Spleen (tissue), 11 donors: Measurements from ENCODE around the gene NUDT9. TPM values are rescaled to one million over a fixed set of nuclear protein-coding genes. Genes with fewer than 3 reads are reported as not detected.
A peak's percentile ranks its signal among the peaks of the same experiment; 100 is the strongest.
"Not testable (repeated sequence)": the region's sequence is repeated elsewhere in the genome, so short reads cannot be mapped to it uniquely, and the experiment has no call there.

Experiments
- DNase-seq: peaks from one replicate; pipeline ENCODE4 v3.0.0-alpha.2; 2020
- H3K27ac ChIP-seq, 8 donors: fragments of 200-600 bp; sonication (generic) in 7 of 8; 1 replicate in 4 of 8; 2 replicates in 4 of 8; pipeline versions ENCODE4 v1.5.0 to v1.8.0; 2016 to 2021; ENCODE audit warnings: inconsistent platforms in 4 of 8, mild to moderate bottlenecking in 4 of 8, moderate library complexity in 1 of 8
- H3K27me3 ChIP-seq, 7 donors: fragments of 200-600 bp; sonication (generic) in 6 of 7; replicated peaks in 1 of 7; 1 replicate in 4 of 7; 2 replicates in 3 of 7; pipeline versions ENCODE4 v1.5.0 to v1.8.0; 2016 to 2021; ENCODE audit warnings: inconsistent platforms in 3 of 7, mild to moderate bottlenecking in 1 of 7
- H3K36me3 ChIP-seq, 6 donors: fragments of 200-600 bp; sonication (generic) in 5 of 6; 1 replicate in 4 of 6; 2 replicates in 2 of 6; pipeline versions ENCODE4 v1.5.0 to v1.8.0; 2016 to 2021; ENCODE audit warnings: inconsistent platforms in 2 of 6
- H3K4me1 ChIP-seq, 6 donors: fragments of 200-600 bp; sonication (generic) in 5 of 6; 1 replicate in 3 of 6; 2 replicates in 3 of 6; pipeline versions ENCODE4 v1.5.0 to v1.8.0; 2016 to 2021; ENCODE audit warnings: inconsistent platforms in 3 of 6
- H3K4me3 ChIP-seq, 8 donors: fragments of 200-600 bp; sonication (generic) in 7 of 8; 1 replicate in 4 of 8; 2 replicates in 4 of 8; pipeline versions ENCODE4 v1.5.0 to v1.8.0; 2016 to 2021; ENCODE audit warnings: inconsistent platforms in 4 of 8, mild to moderate bottlenecking in 4 of 8, moderate library complexity in 2 of 8
- H3K9me3 ChIP-seq, 8 donors: fragments of 200-600 bp; sonication (generic) in 7 of 8; 1 replicate in 4 of 8; 2 replicates in 4 of 8; pipeline versions ENCODE4 v1.5.0 to v1.8.0; 2016 to 2021; ENCODE audit warnings: inconsistent platforms in 4 of 8
- POLR2A ChIP-seq, 3 donors: fragments of 450-650 bp; IDR thresholded peaks; one replicate each; pipeline ENCODE4 v1.5.1; 2017; ENCODE audit warnings: antibody characterized with exemption in 3 of 3, mild to moderate bottlenecking in 1 of 3
- POLR2AphosphoS5 ChIP-seq, 3 donors: sonication (generic); formaldehyde crosslinking; IDR thresholded peaks; one replicate each; pipeline ENCODE4 v1.5.1; 2017; ENCODE audit warnings: antibody characterized with exemption in 3 of 3
- WGBS, 5 donors: extraction: QIAGEN DNeasy Blood & Tissue Kit in 3 of 5; methylation state at CpG; one replicate each; pipeline versions ENCODE4 v1.1.5 to v1.1.7; 2013 to 2018; 5-methylcytosine and 5-hydroxymethylcytosine counted together
- intact Hi-C: fragments of 100-400 bp; cut with DNase I; formaldehyde crosslinking; loops from one replicate; pipeline ENCODE4 v1.15.0; 2023; ENCODE audit warnings: low total_unique reads
- polyA plus RNA-seq, 3 donors: library from polyadenylated mRNA; stranded (reverse); fragments of 200-250 nt; gene quantifications; one replicate each; pipeline ENCODE4 v1.2.1, GENCODE V29; 2013
- total RNA-seq, 7 donors: library from RNA; depleted of rRNA in 3 of 7; stranded (reverse); fragments of >200 nt in 3 of 7; fragmentation: NEBNext Ultra II Directional in 4 of 7; extraction: Animal tissue kit (Norgen Biotek cat#: 25700) in 4 of 7; gene quantifications; one replicate each; pipeline versions ENCODE4 v1.1.0 to v1.2.1, GENCODE V29; 2016 to 2021
- TF ChIP-seq, protein P1 (sequence below), 11 experiments: fragments of 200-600 bp in 7 of 11; fragments of 450-650 bp in 4 of 11; sonication (generic) in 4 of 11; IDR thresholded peaks in 8 of 11; conservative IDR thresholded peaks in 3 of 11; 1 replicate in 7 of 11; 2 replicates in 4 of 11; pipeline versions ENCODE4 v1.4.0 to v1.8.0; 2016 to 2021; ENCODE audit warnings: antibody characterized with exemption in 11 of 11, inconsistent platforms in 4 of 11, mild to moderate bottlenecking in 1 of 11
- donor health status: healthy with polysubstance abuse.
- donor health status: DM: no; HTN: no; CAD: no; lungs with moderate emphysema.
- donor health status: DM: no; HTN: no; CAD: no.
- donor health status: Bipolar disorder and iron deficiency.
- donor health status: healthy.
- donor health status: DM: no; HTN: no; CAD: no.
- donor health status: DM: yes; HTN: yes; CAD: no.

NUDT9 gene
- total and polyA plus RNA-seq, 10 donors, result 14.9 to 23.7 (median 20.5) TPM

DNA sequence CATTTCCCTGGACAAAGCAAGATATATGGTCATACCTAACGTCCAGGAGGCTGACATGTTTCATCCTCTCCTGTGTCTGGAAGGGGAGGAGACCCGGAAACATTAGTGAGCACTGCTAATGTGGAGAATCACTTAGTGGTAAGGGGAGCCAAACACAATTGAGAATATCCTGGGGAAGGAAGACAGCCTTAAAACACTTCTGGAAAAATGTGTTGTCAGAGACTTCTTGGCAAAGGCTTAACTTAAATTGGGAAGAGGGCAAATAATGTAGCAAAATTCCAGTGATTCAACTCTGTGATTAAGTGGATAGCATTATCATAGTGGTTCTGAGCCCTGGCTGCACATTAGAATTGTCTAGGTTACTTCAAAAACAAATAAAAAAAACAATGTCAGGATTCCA lies 67.3 kb downstream of the NUDT9 start:
- H3K27me3 ChIP-seq, result no peaks in the 10 kb centered on the region
- H3K36me3 ChIP-seq, result peaks cover 0 to 19% (median 3%) of the 10 kb centered on the region in 6 donors
- intact Hi-C loops, result no loop called here
- H3K27ac ChIP-seq, result no peak overlapping the region
- DNase-seq, result no peak
- H3K9me3 ChIP-seq, result peaks cover 0 to 11% (median 3%) of the 10 kb centered on the region in 8 donors
- WGBS, 5 donors, result 54 to 79% (median 79%) methylated on average over 2 of the region's 2 CpGs
- H3K4me3 ChIP-seq, result no peak overlapping the region
- H3K4me1 ChIP-seq, result peaks cover 2 to 12% (median 6%) of the 10 kb centered on the region in 6 donors
- TF ChIP-seq POLR2AphosphoS5 (IDR thresholded peaks at IDR 0.05) (no peak), POLR2A (IDR thresholded peaks at IDR 0.05) (no peak)
- TF ChIP-seq, protein P1, sequence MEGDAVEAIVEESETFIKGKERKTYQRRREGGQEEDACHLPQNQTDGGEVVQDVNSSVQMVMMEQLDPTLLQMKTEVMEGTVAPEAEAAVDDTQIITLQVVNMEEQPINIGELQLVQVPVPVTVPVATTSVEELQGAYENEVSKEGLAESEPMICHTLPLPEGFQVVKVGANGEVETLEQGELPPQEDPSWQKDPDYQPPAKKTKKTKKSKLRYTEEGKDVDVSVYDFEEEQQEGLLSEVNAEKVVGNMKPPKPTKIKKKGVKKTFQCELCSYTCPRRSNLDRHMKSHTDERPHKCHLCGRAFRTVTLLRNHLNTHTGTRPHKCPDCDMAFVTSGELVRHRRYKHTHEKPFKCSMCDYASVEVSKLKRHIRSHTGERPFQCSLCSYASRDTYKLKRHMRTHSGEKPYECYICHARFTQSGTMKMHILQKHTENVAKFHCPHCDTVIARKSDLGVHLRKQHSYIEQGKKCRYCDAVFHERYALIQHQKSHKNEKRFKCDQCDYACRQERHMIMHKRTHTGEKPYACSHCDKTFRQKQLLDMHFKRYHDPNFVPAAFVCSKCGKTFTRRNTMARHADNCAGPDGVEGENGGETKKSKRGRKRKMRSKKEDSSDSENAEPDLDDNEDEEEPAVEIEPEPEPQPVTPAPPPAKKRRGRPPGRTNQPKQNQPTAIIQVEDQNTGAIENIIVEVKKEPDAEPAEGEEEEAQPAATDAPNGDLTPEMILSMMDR (IDR thresholded peaks at IDR 0.05 in 8 of 11, conservative IDR thresholded peaks at IDR 0.05 in 3 of 11), result no peak

DNA sequence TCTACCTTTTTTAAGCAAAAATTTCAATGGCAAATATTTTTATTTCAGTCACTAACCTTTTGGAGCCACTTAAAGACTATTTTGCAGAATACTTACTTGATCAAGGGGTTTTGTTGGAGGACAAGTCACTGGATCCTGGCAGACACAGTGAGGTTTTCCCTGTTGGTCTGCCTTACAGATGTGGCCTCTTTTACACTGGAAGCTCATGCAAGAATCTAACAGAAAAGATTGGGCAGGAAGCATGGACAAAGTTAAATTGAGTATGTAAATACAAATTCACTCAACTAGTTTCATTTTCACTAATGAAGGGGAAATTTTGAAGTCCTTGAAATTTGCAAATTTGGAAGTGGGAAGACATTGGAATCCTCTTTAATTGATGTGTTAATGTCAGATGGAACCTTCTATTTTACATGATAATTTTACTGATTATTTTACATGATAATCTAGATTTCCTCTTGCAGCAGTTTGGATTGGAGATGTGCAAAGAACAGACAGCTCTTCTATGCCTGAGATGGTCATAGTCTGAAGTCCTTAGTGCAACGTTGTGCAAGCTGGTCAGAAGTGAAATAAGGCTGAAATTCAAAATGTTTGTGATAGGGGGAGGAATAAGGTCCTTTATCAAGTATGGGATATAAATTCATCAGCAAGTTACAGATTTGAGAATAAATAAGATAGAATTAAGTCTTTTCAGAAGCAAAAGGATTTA lies 68.4 kb downstream of the NUDT9 start:
- Histone ChIP-seq H3K4me3 (no peak overlapping the region), H3K36me3 (peaks cover 0 to 19% (median 3%) of the 10 kb centered on the region in 6 donors), H3K27me3 (no peaks in the 10 kb centered on the region), H3K4me1 (peaks cover 2 to 12% (median 6%) of the 10 kb centered on the region in 6 donors), H3K27ac (no peak overlapping the region), H3K9me3 (peaks cover 0 to 11% (median 3%) of the 10 kb centered on the region in 8 donors)
- 46 to 56% (median 52%) methylated on average over 1 of the region's 1 CpG for WGBS, 5 donors
- no peak for DNase-seq
- TF ChIP-seq, protein P1 (IDR thresholded peaks at IDR 0.05 in 8 of 11, conservative IDR thresholded peaks at IDR 0.05 in 3 of 11), result no peak
- no peak for TF ChIP-seq POLR2AphosphoS5 (IDR thresholded peaks at IDR 0.05)
- no peak for TF ChIP-seq POLR2A (IDR thresholded peaks at IDR 0.05)
- intact Hi-C loops, result no loop called here

DNA sequence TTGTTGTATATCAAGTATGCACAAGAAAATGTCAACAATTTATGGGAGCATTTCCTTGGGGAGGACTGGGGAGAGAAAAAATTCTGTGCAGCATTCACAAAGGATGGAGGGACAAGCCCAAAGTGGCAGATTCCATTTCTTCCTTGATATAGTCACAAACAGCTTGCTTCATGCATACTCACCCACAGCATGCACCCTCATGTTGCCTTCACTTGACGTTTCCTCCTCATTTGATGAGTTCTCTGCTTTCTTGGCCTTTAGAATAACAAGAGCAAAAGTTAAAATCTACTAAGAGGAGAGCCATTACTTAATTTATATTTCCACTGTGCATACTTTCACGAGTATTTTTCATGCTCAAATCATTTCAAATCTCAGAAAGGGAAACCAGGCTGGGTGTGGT lies 69.1 kb downstream of the NUDT9 start:
- H3K27ac ChIP-seq, result no peak overlapping the region
- no peaks in the 10 kb centered on the region for H3K27me3 ChIP-seq
- intact Hi-C loops, result no loop called here
- TF ChIP-seq POLR2AphosphoS5 (IDR thresholded peaks at IDR 0.05) (no peak), POLR2A (IDR thresholded peaks at IDR 0.05) (no peak)
- TF ChIP-seq, protein P1 (IDR thresholded peaks at IDR 0.05 in 8 of 11, conservative IDR thresholded peaks at IDR 0.05 in 3 of 11), result no peak
- H3K36me3 ChIP-seq, result peaks cover 0 to 19% (median 3%) of the 10 kb centered on the region in 6 donors
- H3K9me3 ChIP-seq, result peaks cover 0 to 11% (median 3%) of the 10 kb centered on the region in 8 donors
- no peak for DNase-seq
- 73 to 94% (median 77%) methylated on average over 2 of the region's 2 CpGs for WGBS, 5 donors
- H3K4me3 ChIP-seq, result no peak overlapping the region
- H3K4me1 ChIP-seq, result peaks cover 2 to 12% (median 6%) of the 10 kb centered on the region in 6 donors

DNA sequence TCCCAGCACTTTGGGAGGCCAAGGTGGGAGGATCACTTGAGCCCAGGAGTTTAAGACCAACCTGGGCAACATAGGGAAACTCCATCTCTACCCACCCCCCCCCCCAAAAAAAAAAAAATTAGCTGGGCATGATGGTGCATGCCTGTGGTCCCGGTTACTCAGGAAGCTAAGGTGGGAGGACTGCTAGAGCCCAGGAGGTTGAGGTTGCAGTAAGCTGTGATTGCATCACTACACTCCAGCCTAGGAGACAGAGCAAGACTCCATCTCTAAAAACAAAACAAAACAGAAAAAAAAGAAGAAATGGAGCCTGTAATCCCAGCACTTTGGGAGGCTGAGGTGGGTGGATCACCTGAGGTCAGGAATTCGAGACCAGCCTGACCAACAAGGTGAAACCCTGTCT lies 69.5 kb downstream of the NUDT9 start:
- DNase-seq, H3K4me3 ChIP-seq, H3K27me3 ChIP-seq, intact Hi-C loops: not testable (repeated sequence)
- 70 to 94% (median 79%) methylated on average over 2 of the region's 2 CpGs for WGBS, 5 donors
- Histone ChIP-seq H3K4me1 (peaks cover 2 to 12% (median 6%) of the 10 kb centered on the region in 6 donors), H3K27ac (peak overlapping the region in 2 of 8 donors; percentile 9 to 29), H3K9me3 (peaks cover 0 to 11% (median 3%) of the 10 kb centered on the region in 8 donors), H3K36me3 (peaks cover 0 to 19% (median 3%) of the 10 kb centered on the region in 6 donors)
